Suprapubic skin (tissue), 3 donors: ENCODE results near the gene CHRNA4.

Experiments used
- CTCF ChIP-seq, 2 donors: fragments of 200-600 bp in 1 of 2; fragments of 450-650 bp in 1 of 2; sonication (generic) in 1 of 2; IDR thresholded peaks; one replicate each; pipeline ENCODE4 v1.5.1; 2016 to 2019; ENCODE audit warnings: antibody characterized with exemption in 2 of 2, mild to moderate bottlenecking in 1 of 2, moderate library complexity in 1 of 2
- POLR2AphosphoS5 ChIP-seq, 3 donors: sonication (generic); formaldehyde crosslinking; IDR thresholded peaks; one replicate each; pipeline ENCODE4 v1.6.1; 2017; ENCODE audit warnings: antibody characterized with exemption in 3 of 3

GRCh38 chr20:63407928-63408683 is 47.0 kb upstream of the CHRNA4 start:
- TF ChIP-seq CTCF (IDR thresholded peaks at IDR 0.05) = no peak
- no peak for TF ChIP-seq POLR2AphosphoS5 (IDR thresholded peaks at IDR 0.05)
